ENCODE measurements around the gene NECTIN2. TPM values are rescaled to one million over a fixed set of nuclear protein-coding genes. Genes with fewer than 3 reads are reported as not detected.

The NECTIN2 gene
- 88.9 to 120 TPM (median 116 TPM) in 3 replicates for total RNA-seq
- long read RNA-seq, transcript NECTIN2-202 (6 exons, 2,112 nt), result major isoform, 271 of 406 reads
- long read RNA-seq, transcript NECTIN2-201 (9 exons, 2,466 nt), result minor isoform, 95 of 406 reads
- long read RNA-seq, partial matches to known transcripts, result 3 of 406 reads
- long read RNA-seq, other reads (novel, unspliced or antisense), result 37 of 406 reads

GRCh38 chr19:44845612-44846454, at the start of gene NECTIN2:
NECTIN2 (plus strand) TSS chr19:44846297; CDS start chr19:44846526, 229 bp downstream.
- peak within 1 kb of the TSS; percentile 99 for H3K27ac Mint-ChIP-seq (ENCODE audit: unreplicated experiment)
- no peaks in the 10 kb centered on the region for H3K27me3 Mint-ChIP-seq (ENCODE audit: low read depth)
- H3K4me1 Mint-ChIP-seq (ENCODE audit: low read depth), result peaks cover 33% of the 10 kb centered on the region
- TF ChIP-seq CTCF (IDR thresholded peaks at IDR 0.05), result peak; percentile 82
- peak; percentile 99 for DNase-seq (ENCODE audit: low spot score)
- H3K9me3 Mint-ChIP-seq (ENCODE audit: low read depth), result no peaks in the 10 kb centered on the region
- peak within 1 kb of the TSS; percentile 92 for H3K4me3 Mint-ChIP-seq (ENCODE audit: unreplicated experiment)
- H3K36me3 Mint-ChIP-seq (ENCODE audit: low read depth), result no peaks in the 10 kb centered on the region

- Mint-ChIP-seq H3K27ac (ENCODE audit: unreplicated experiment) (no peak overlapping the region), H3K4me3 (ENCODE audit: unreplicated experiment) (no peak overlapping the region), H3K27me3 (ENCODE audit: low read depth) (peaks cover 2% of the 10 kb centered on the region), H3K36me3 (ENCODE audit: low read depth) (no peaks in the 10 kb centered on the region), H3K9me3 (ENCODE audit: low read depth) (no peaks in the 10 kb centered on the region), H3K4me1 (ENCODE audit: low read depth) (peaks cover 7% of the 10 kb centered on the region)
- TF ChIP-seq CTCF (IDR thresholded peaks at IDR 0.05), result no peak
- no peak for DNase-seq (ENCODE audit: low spot score)
Observed at GRCh38 chr19:44796701-44797115, 49.4 kb upstream of the NECTIN2 start.

GRCh38 chr19:44799627-44800346, 46.3 kb upstream of the NECTIN2 start:
- DNase-seq (ENCODE audit: low spot score), result no peak
- Mint-ChIP-seq H3K9me3 (ENCODE audit: low read depth) (no peaks in the 10 kb centered on the region), H3K27ac (ENCODE audit: unreplicated experiment) (peak overlapping the region; percentile 32), H3K36me3 (ENCODE audit: low read depth) (no peaks in the 10 kb centered on the region), H3K27me3 (ENCODE audit: low read depth) (peaks cover 2% of the 10 kb centered on the region), H3K4me1 (ENCODE audit: low read depth) (peaks cover 7% of the 10 kb centered on the region), H3K4me3 (ENCODE audit: unreplicated experiment) (no peak overlapping the region)
- no peak for TF ChIP-seq CTCF (IDR thresholded peaks at IDR 0.05)

GRCh38 chr19:44800461-44800860, 45.6 kb upstream of the NECTIN2 start:
- Mint-ChIP-seq H3K36me3 (ENCODE audit: low read depth) (no peaks in the 10 kb centered on the region), H3K4me1 (ENCODE audit: low read depth) (peaks cover 7% of the 10 kb centered on the region), H3K4me3 (ENCODE audit: unreplicated experiment) (no peak overlapping the region), H3K27me3 (ENCODE audit: low read depth) (peaks cover 2% of the 10 kb centered on the region), H3K9me3 (ENCODE audit: low read depth) (no peaks in the 10 kb centered on the region), H3K27ac (ENCODE audit: unreplicated experiment) (no peak overlapping the region)
- no peak for DNase-seq (ENCODE audit: low spot score)
- TF ChIP-seq CTCF (IDR thresholded peaks at IDR 0.05), result peak; percentile 86

Data from chondrocyte (in vitro differentiated cells).